Heart right ventricle (tissue), 16 donors: ENCODE measurements around the gene TMTC1. TPM values are rescaled to one million over a fixed set of nuclear protein-coding genes. Genes with fewer than 3 reads are reported as not detected.

ENCODE experiments used
- ATAC-seq, 8 donors: fragments of 200-7000 bp; cut with Tn5 transposase; one replicate each; pipeline ENCODE4 v1.9.1; 2020; ENCODE audit warnings: mild to moderate bottlenecking in 8 of 8, moderate library complexity in 8 of 8, moderate number of reproducible peaks in 1 of 8
- DNase-seq, 2 donors: peaks; one replicate each; pipeline ENCODE4 v3.0.0-alpha.2; 2020
- H3K27ac ChIP-seq, 10 donors: fragments of 200-600 bp; sonication (generic) in 2 of 10; one replicate each; pipeline versions ENCODE4 v1.5.0 to v1.8.0; 2020 to 2022; ENCODE audit warnings: mild to moderate bottlenecking in 3 of 10
- H3K27me3 ChIP-seq, 7 donors: fragments of 200-600 bp; one replicate each; pipeline ENCODE4 v1.8.0; 2021 to 2022; ENCODE audit warnings: mild to moderate bottlenecking in 2 of 7
- H3K36me3 ChIP-seq, 9 donors: fragments of 200-600 bp; sonication (generic) in 1 of 9; one replicate each; pipeline versions ENCODE4 v1.5.0 to v1.8.0; 2020 to 2022; ENCODE audit warnings: mild to moderate bottlenecking in 2 of 9
- H3K4me1 ChIP-seq, 9 donors: fragments of 200-600 bp; sonication (generic) in 1 of 9; one replicate each; pipeline versions ENCODE4 v1.5.0 to v1.8.0; 2020 to 2022; ENCODE audit warnings: mild to moderate bottlenecking in 4 of 9
- H3K4me3 ChIP-seq, 10 donors: fragments of 200-600 bp; sonication (generic) in 2 of 10; one replicate each; pipeline versions ENCODE4 v1.5.0 to v1.8.0; 2020 to 2022; ENCODE audit warnings: mild to moderate bottlenecking in 7 of 10, moderate library complexity in 2 of 10
- H3K9me3 ChIP-seq, 11 donors: fragments of 200-600 bp in 10 of 11; sonication (generic) in 2 of 11; one replicate each; pipeline versions ENCODE4 v1.5.0 to v1.8.0; 2013 to 2022; ENCODE audit warnings: mild to moderate bottlenecking in 2 of 11, control low read depth in 1 of 11, moderate library complexity in 1 of 11
- WGBS, 2 donors: extraction: QIAGEN DNeasy Blood & Tissue Kit; methylation state at CpG; one replicate each; pipeline ENCODE4 v1.1.7; 2013; ENCODE audit warnings: inconsistent platforms in 1 of 2; 5-methylcytosine and 5-hydroxymethylcytosine counted together
- intact Hi-C, 10 donors: fragments of 100-400 bp; cut with DNase I; formaldehyde crosslinking; loops; one replicate each; pipeline versions ENCODE4 v1.11.1 to v1.14.2; 2022
- polyA plus RNA-seq, 2 donors: library from polyadenylated mRNA; stranded (reverse); fragments of 200-250 nt; gene quantifications; one replicate each; pipeline ENCODE4 v1.2.3, GENCODE V29; 2013
- total RNA-seq, 10 donors: library from RNA; stranded (reverse); fragmentation: NEBNext Ultra II Directional in 3 of 10; extraction: Animal tissue kit (Norgen Biotek cat#: 25700) in 3 of 10; gene quantifications; one replicate each; pipeline versions ENCODE4 v1.2.1 to v1.2.4, GENCODE V29; 2021 to 2023
- TF ChIP-seq, protein P1 (sequence below), 9 donors: fragments of 200-600 bp; sonication (generic) in 2 of 9; IDR thresholded peaks; one replicate each; pipeline versions ENCODE4 v1.5.0 to v1.8.0; 2021 to 2022; ENCODE audit warnings: antibody characterized with exemption in 9 of 9, mild to moderate bottlenecking in 5 of 9, moderate library complexity in 1 of 9
- donor health status: Arrhythmogenic right ventricular cardiomyopathy.
- donor health status: ischemic (EF 13 %, LVEDD 7.1; RV severe dilation, severe dysfunction).
- donor health status: healthy with polysubstance abuse.
- donor health status: DM: no; HTN: yes; CAD: no.
- donor health status: DM: no; HTN: no; CAD: no.
- donor health status: ischemic (EF 25% LVEDD 6.9; RV normal size, moderate dysfunction).
- donor health status: ischemic (EF 25% LVEDD 5.7; RV mildly dilated, moderate dysfunction).
- donor health status: healthy.
- donor health status: DM: yes; HTN: yes; CAD: no.
- donor health status: Ischemic cardiomyopathy.
- donor health status: ischemic (EF 35%, LVEDD 5.7; RV mildly dilated, moderate dysfunction).
- donor health status: nonischemic (EF 11% LVEDD 7.7; RV severe dilation, severe dysfunction).
- donor health status: DM: yes; HTN: yes; CAD: no.
- donor health status: PGD.
- donor health status: ischemic (EF 29% LVEDD 5.4; RV normal size, mild dysfunction).
- donor health status: nonischemic (EF 23%, LVEDD 6.1; RV moderate dilation, normal function).

TMTC1 gene
- total and polyA plus RNA-seq, 12 donors, result 9.6 to 54.2 (median 22.9) TPM

DNA sequence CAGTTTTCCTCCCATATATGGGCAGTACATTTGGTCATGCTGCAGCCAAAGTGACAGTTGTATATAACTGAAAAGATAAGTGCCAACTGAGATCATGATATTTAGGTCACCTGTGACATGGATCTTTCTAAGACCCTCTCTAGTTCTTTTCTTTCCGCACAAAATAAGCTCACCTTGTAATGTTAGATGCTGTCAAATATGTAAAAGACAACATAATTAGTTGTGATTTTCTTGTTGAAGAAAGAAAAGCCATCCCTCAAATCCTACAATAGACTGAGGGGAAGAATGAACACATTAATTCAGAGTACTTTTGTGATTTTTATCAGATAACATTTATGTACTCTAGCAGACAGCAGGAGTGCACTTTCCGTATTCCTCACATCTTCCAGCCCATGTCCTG lies 323.7 kb downstream of the TMTC1 start:
- Histone ChIP-seq H3K4me1 (no peaks in the 10 kb centered on the region), H3K27ac (no peak overlapping the region), H3K9me3 (peaks cover 0 to 6% (median 0%) of the 10 kb centered on the region in 11 donors), H3K36me3 (peaks cover 0 to 13% (median 0%) of the 10 kb centered on the region in 9 donors), H3K4me3 (no peak overlapping the region), H3K27me3 (no peaks in the 10 kb centered on the region)
- ATAC-seq, result no peak
- DNase-seq, result no peak
- WGBS, 2 donors, result 83 to 87% methylated on average over 2 of the region's 2 CpGs
- intact Hi-C loops, result no loop called here
- TF ChIP-seq, protein P1, sequence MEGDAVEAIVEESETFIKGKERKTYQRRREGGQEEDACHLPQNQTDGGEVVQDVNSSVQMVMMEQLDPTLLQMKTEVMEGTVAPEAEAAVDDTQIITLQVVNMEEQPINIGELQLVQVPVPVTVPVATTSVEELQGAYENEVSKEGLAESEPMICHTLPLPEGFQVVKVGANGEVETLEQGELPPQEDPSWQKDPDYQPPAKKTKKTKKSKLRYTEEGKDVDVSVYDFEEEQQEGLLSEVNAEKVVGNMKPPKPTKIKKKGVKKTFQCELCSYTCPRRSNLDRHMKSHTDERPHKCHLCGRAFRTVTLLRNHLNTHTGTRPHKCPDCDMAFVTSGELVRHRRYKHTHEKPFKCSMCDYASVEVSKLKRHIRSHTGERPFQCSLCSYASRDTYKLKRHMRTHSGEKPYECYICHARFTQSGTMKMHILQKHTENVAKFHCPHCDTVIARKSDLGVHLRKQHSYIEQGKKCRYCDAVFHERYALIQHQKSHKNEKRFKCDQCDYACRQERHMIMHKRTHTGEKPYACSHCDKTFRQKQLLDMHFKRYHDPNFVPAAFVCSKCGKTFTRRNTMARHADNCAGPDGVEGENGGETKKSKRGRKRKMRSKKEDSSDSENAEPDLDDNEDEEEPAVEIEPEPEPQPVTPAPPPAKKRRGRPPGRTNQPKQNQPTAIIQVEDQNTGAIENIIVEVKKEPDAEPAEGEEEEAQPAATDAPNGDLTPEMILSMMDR (IDR thresholded peaks at IDR 0.05), result no peak

DNA sequence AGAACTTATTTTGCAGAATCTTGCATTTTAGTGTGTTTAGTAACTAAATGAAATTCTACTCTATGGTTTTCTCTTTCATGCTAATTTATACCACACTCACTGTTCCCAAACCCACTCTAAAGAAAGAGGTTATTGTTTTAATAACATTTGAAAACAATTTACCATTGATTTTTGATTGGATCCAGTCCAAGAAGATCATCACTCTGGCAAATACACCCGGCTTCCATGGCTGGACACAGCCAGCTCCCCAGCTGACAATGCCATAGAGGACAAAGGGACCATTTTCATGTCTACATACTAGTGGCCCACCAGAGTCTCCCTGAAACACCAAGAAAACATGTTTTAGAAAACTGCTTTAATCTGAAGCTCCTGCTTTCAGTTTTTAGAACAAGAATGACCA lies 328.7 kb downstream of the TMTC1 start:
- H3K27ac ChIP-seq, result no peak overlapping the region
- H3K27me3 ChIP-seq, result no peaks in the 10 kb centered on the region
- no peaks in the 10 kb centered on the region for H3K36me3 ChIP-seq
- H3K9me3 ChIP-seq, result peaks cover 0 to 11% (median 0%) of the 10 kb centered on the region in 11 donors
- H3K4me1 ChIP-seq, result no peaks in the 10 kb centered on the region
- ATAC-seq (no peak), DNase-seq (no peak)
- WGBS, 2 donors, result 55 to 64% methylated on average over 1 of the region's 1 CpG
- intact Hi-C loops, result no loop called here
- H3K4me3 ChIP-seq, result no peak overlapping the region
- TF ChIP-seq, protein P1 (IDR thresholded peaks at IDR 0.05), result no peak

DNA sequence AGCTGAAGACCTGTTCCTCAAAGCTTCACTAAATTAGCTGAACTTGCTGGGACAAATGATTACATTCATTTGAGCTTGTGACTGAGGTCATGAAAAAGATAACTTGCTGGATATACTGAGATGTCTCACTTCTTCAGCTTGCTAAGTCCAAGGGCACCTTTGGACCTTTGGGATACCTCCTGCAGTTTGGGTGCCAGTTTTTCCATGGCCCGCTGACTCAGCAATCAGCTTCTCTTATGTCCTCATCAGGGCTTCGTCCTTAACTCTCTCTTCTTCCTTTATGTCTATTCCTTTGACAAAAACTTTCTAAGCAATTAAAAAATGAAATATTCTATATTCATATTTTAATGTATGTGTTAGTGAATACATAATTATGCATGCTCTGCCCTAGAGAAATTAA lies 331.9 kb downstream of the TMTC1 start:
- no peak for DNase-seq
- Histone ChIP-seq H3K4me3 (no peak overlapping the region), H3K4me1 (no peaks in the 10 kb centered on the region), H3K36me3 (no peaks in the 10 kb centered on the region), H3K27me3 (no peaks in the 10 kb centered on the region), H3K27ac (no peak overlapping the region), H3K9me3 (peaks cover 0 to 14% (median 0%) of the 10 kb centered on the region in 11 donors)
- TF ChIP-seq, protein P1 (IDR thresholded peaks at IDR 0.05), result no peak
- intact Hi-C loops, result no loop called here
- no peak for ATAC-seq
- WGBS, 2 donors, result 89 to 90% methylated on average over 2 of the region's 2 CpGs
